HG02588 (cell line): ENCODE data around the gene ARID1B.
A peak's percentile ranks its signal among the peaks of the same experiment; 100 is the strongest.

Experiments used
- ATAC-seq: cut with Tn5 transposase; IDR thresholded peaks from one replicate; pipeline ENCODE4 v1.9.1; 2021; ENCODE audit warnings: mild to moderate bottlenecking, moderate library complexity; ENCODE audit not compliant: unreplicated experiment

ARID1B gene

DNA sequence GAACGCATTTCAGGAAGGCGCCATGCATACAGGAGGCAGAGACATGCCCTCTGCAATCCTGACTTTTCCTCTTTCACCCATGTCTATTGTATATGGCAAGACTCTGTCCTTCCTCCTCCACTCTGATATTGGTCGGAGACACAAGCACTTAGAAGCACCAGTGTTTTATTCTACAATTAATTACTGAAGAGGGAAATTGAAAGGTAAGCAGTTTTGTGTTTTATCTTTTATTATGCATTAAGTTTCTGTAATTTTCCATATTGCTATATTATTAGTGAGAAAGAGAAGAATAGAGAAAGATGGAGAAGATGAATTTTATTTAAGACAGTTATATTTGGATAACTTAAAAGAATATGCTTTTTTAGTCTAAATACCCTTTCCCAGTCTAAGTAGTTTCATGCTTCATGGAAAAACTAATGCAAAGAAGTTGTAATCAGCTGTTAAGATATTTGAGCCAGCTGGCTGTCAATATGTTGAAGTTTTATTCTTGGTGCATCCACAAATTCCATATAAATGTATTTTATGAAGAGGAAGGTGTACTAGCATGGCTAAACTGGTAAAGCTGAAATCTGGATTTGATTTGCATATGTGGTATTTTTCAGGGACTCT lies 13.6 kb downstream of the ARID1B start:
- ATAC-seq: no peak

DNA sequence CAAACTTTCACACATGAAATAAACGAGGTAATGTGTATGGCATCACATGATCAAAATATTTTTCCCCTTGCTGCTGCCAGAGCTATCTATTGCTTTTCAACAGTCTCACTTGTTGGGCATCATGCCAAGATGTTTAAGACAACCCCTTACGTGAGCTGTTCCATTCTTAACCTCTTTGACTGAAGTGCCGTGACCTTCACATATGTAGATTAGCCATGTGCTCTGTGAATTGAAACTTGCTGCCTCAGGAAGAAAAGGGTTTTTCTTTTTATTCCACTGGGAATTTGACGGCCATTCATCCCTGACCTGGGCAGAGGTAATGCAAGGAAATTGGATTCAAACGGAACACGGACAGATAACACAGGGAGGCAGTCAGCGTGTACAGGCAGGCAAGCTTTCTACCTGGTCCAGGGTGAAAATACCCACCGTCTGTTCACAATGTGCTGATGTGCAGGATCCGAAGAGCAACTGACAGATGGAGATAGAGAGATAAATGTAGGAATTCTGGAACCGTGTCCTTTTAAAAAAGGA lies 14.2 kb downstream of the ARID1B start:
- ATAC-seq: peak; percentile 69

DNA sequence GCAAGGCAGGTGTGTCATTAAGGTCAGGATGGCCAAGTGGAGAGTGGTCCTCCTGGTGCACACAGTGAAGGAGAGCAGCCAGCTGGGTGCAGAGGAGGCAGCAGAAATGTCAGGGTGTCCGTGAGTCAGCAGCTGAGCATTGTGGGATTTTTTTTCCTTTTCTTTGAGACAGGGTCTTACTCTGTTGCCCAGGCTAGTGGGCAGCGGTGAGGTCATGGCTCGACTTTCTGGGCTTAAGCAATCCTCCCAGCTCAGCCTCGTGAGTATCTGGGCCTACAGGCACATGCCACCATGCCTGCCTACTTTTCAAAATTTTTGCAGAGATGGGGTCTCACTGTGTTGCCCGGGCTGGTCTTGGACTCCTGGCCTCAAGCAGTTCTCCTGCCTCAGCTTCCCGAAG lies 16.0 kb downstream of the ARID1B start:
- no peak for ATAC-seq

DNA sequence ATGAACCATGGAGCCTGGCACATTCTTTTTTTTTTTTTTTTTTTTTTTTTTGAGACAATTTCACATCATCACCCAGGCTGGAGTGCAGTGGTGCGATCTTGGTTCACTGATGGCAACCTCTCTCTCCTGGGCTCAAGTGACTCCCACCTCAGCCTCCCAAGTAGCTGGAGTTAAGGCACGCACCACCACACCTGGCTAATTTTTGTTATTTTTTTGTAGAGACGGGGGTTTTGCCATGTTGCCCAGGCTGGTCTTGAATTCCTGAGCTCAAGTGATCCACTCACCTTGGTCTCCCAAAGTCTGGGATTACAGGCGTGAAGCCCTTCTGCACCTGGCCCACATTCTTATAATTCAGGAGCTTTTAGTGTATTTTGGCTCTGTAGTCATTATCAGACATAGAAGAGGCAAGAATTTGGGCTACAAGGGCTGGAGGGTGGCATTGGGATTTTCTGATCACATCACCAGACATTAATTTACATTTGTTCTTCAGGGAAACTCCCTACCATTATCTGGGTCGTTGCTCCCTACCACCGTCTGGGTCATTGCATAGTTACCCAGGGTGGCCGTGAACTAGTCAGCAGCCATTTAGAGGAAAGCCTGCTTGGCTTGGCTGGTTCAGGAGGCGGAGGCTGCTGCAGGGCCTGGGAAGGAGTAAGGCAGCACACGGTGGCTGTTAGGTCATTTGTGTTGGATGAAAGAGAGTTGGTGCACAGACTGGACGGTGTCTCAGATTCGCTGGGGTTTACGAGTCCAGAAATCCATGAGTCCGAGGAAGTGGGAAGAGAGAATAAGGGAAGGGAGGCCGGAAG lies 17.6 kb downstream of the ARID1B start:
- peak; percentile 59 for ATAC-seq

DNA sequence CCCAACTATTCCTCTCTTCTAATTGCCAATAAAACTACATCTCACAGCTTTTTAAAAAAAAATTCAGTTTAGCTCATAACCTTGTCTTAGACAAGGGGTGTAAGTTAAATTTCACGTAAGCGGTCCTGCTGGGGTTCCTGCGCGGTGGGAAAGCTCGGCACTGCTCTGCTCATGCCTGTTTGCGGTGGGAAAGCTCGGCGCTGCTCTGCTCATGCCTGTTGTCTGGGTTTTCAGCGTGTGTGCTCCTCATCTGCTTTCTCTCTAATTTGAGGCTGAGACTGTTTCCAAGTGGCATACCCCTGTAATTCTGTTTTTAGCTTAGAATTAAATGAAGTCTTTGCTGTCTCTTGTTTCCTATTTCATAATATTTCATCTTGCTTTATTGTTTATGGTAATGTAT lies 18.6 kb downstream of the ARID1B start:
- ATAC-seq: no peak

DNA sequence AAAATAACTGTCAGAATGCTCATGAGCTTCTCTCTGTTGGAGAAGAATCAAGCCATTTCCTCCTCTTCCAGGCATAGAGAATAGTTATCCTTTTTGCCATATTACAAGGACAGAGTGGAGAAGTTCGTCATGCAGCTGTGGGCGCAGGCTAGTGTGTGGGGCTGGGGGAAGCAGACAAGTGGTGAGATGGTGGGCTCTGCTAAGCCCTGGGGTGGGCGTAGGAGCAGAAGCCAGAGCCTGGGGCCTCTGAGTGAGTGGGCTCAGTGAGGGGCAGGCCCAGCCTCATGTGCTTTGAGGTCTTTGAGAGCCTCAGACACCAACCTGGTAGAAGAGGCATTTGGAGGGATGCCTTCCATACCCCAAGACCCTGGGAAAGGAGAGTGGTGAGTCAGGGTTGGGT lies 19.4 kb downstream of the ARID1B start:
- no peak for ATAC-seq

DNA sequence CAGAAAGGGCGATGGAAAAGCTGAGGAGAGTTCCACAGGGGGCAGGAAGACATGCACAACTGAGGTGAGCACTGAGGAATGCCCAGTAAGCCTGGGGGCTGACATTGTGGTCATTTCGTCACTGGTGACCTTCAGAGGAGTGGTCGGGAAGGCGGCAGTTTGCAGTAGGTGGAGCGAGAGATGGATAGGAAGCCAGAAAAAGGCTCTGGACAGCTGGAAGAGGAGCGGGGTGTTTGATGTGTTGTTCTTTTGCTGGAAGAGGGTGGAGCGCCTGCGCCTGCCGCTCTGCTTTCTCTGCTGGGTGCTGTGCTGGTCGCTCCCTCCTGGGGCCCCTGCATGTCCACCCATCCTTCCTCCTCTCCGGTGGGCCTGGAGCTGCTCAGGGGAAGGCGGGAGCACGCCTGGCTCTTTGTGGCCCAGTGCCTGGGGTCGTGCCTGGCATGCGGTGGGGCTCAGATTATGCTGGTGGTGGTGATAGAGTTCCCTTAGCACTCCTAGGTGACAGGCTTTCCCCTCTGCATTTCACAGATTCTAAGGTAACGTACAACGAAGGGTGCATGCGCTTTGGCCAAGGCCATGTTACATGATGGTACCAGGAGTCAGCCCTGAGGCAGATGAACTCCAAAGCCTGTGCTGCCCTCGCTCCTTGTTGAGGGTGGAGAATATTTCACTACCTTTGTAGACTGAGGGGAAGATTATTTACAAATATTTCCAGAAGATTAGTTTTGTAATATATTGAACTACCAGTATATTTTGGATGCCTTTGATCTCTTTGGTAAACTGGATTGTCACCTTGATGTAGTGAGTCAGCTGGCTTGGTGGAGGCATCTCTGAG lies 20.9 kb downstream of the ARID1B start:
- no peak for ATAC-seq

DNA sequence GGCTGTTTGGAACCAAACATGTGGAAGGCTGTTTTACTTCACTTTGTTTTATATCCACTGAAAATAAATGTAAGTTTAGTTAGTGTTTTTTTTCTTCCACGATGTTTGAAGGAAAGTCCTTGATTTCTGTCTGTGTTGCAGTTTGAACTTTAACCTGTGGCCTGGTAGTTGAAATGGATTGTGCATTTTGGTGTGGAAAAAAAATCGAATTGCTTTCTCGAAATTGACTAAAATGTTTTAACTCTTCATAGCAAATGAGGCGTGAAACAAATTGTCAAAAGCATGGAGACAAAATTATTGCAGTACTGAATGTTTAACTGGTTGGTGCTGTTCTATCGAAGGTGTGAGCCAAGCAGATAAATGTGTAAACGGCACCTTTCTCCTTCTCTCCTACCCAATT lies 24.5 kb downstream of the ARID1B start:
- ATAC-seq: no peak

DNA sequence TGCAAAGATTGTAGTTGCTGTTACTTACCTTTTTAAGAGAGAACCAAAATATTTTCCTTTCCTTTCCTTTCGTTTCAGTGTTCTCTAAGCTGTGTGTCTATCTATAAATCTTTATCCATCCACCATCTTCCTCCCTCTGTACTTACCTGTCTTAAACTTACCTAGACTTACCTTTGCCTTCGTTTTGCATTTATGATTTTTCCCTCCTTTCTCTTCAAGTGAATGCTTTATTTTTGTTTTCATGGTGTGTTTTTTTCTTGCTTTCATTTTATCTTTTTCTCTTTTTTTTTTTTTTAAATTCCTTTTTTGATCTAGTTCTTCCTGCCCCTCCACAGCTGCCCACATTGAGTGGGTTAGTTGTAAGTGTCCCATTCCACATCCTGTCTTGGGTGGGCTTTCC lies 26.2 kb downstream of the ARID1B start:
- ATAC-seq: no peak

DNA sequence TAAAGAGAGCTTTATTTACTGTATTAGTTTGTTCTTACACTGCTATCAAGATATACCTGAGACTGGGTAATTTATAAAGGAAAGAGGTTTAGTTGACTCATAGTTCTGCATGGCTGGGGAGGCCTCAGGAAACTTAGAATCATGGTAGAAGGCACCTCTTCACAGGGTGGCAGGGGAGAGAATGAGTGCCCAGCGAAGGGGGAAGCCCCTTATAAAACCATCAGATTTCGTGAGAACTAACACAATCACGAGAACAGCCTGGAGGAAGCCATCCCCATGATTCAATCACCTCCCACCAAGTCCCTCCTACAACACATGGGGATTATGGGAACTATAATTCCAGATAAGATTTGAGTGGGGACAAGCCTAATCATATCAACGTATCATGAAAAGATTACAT lies 27.2 kb downstream of the ARID1B start:
- no peak for ATAC-seq

DNA sequence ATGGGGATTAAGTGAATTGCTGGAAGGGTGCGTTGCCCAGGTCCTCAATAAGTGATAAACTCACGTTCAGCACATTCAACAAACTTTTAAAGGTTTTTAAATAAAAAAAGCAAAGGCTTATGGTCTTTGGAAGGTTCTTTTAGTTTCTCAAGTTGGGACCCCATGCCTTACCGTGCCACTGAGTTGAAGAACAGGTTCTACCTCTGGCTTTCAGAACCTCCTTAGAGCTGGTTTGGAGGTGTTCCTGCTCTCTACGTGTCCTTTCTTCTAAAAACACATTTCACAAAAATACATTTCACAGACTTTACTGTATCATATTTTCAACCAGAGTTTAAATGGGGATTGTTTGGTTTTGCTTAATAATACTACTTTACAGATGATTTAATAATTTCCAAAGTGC lies 29.0 kb downstream of the ARID1B start:
- no peak for ATAC-seq

DNA sequence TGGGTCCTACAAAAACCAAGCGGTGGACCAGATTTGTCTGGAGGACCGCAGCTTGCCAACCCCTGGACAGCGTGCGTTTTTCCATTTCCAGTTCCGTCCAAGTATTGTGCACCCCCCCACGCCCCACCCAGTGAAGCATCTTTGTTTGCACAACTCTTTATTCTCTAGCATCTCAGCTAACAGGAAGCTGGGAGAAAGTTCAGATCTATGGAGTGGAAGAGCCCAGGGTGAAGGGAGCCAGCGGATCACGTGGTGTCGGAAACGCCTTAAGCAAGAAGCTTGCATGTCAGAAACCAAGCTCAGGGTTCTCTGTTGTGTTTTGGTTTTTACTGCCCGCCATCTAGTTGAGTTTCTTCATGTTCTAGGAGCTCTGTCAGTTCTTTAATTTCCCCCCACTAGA lies 29.9 kb downstream of the ARID1B start:
- no peak for ATAC-seq

DNA sequence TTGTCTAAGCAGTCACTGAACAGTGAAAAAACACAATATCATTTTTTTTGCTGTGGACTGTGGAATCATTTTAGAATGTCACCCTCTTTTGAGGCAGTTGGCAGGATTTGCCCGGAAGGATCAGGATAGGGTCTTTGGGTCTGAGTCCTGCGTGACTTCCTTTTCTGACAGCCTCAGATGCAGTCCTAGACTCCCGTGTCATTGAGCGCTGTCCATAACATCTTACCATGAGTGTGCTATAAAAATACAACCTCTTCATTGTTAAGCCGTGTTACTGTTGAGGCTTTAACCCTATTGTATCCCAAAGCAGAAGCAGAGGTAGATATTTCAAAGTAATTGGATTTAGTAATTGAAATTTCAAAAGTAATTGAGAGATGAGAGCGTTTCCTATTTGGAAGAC lies 30.6 kb downstream of the ARID1B start:
- ATAC-seq: no peak

DNA sequence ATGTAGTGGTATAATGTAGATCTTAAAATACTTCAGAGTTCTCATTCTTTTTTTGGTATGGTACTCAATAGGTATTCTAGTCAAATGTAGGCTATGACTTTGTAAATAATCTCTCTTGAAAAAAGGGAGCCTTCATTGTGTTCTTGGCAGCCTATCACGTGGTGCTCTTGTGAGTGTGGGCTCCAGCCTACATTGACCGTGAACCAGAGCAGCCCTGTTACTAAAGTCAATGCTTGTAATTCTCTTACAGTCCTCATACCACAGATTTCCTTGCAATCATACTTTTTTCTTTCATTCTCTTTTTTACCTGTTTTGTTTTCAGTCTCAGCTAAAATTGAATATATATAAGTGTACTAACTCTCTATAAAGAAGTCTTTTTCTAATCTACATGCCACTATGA lies 31.1 kb downstream of the ARID1B start:
- no peak for ATAC-seq

DNA sequence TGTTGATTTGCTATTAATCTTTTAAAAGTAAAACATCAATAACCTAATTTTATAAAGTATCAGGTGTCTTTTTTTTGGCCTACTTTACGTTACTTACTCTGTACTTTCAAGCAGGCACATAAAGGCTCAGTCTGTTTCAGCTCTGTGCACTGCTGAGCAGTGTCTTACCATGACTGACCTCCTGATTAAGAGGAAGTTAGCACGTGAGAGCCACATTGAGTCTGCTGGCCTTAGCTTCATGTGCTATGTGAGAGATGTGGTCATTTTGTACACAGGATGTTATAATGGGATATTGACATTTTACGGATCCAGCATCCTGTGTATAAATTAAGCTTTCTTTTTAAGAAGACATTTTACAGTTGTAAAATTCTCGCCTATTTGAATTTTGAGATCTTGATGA lies 31.9 kb downstream of the ARID1B start:
- peak; percentile 84 for ATAC-seq

DNA sequence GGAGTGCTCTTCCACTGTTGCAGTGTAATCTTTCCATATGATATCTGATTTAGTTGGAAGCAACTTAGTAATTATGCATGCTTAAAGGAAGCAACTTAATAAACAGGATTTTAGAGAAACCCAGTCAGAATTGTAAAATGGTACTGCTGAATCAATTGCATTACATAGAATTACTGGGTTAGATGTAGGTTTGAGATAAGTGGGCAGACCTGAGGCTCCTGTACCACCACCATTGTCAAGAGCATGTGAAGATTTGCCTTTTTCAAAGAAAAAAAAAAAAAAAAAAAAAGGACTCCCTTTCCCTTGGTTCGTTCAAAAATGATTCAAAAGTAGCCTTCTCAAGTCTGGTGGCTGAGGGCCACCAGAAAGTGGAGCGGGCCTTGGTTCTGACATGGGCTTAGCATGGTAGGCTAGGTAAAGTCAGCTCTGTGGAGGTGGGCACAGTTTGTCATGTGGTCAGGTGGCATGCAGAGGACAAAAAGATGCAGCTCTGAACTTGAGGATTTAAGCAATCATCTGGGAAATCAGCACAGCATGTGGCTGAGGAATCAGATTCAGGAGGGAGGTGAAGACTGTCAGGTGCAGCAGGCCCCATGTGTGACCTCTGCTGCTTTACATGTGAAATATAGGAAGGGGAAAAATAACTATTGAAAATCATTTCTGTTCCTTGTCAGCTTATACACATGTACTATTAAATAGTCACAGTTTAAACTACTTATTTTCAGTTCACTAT lies 32.4 kb downstream of the ARID1B start:
- ATAC-seq: no peak

DNA sequence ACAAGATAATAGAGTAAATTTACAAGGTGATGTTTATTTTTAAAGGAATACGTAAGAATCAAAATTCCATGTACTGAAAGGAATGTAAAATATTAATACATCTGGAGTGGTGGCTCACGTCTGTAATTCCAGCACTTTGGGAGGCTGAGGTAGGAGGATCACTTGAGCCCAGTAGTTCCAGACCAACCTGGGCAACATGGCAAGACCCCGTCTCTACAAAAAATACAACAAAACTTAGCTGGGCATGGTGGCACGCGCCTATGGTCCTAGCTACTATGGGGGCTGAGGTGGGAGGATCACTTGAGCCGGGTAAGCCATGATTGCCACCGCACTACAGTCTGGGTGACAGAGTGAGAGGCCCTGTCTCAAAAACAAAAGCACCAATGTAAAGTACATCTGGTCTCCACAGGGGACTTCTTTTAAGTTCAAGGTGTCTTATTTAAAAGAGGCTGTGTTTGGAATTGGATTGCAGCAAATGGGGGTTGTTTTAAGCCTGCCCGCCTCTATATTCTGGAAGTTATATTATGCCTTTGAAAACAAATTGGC lies 36.9 kb downstream of the ARID1B start:
- ATAC-seq: no peak

DNA sequence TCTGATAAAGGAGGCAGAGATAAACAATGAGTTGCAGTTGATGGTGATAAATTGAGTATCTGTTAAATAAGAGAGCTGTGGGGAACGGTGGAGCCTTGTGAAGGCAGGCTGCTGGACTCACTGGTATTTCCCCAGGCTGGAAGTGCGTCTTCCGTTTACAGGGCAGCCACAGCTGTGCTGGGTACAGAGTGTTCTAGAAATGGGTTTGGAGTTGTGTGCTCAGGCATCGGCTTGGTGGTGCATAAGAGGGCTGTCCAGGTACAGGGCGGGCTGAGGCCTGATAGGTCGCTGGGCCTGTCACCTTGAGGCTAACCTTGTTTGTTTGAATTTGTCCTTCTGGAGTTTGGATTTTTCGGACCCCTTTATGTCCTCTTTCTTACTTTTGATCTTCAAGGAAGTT lies 39.3 kb downstream of the ARID1B start:
- ATAC-seq: no peak

DNA sequence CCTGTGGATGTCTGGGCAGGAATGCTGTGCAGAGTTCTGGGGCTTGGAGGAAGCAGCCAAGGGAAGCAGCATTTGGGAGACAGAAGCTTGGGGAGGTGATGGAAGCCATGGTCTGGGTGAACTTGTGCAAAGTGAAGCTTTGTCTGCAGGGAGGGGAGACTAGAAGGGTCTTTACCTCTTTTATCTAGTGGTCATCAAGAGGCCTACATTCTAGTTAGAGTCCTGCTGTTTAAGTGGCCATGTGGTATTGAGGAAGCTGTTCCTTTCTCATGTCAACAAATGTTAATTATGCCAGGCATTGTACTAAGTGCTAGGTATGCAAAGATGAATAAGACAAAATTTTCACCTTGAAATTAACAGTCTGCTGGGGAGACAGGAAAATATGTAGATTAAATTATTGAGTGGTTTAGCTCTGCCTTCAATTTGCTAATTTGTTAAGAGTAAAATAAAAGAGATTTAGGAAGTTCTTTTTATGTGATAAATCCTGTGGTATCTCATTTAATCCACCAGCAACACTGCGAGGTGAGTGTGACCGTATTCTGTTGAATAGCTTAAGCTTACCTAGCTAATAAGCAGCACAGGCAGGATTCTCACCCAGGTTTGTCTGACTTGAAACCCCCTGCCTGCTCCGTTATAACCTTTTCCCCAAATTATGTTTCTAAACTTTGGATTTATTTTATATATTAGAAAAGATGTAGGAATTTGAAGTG lies 43.1 kb downstream of the ARID1B start:
- ATAC-seq: no peak

DNA sequence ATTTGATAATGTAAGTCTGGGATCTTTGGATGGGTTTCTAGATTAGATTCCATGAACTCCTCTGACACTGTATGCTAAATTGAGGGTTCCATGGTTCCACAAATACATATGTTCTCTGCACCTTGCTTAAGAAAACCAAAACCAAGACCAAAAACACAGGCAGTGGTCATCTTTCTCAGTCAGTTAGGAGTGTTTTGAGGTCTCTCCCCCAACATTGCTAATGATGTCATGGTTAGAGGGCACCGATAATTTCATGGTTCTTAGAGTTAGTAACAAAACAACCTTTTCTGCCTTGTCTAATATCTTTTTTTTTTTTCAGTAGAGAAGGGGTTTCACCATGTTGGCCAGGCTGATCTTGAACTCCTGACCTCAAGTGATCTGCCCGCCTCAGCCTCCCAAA lies 44.5 kb downstream of the ARID1B start:
- ATAC-seq: no peak
